Ishikawa (cell line): Measurements from ENCODE around the gene ATP1B1.

Experiments
- CEBPB ChIP-seq: IDR thresholded peaks from 2 replicates; pipeline ENCODE4 v1.6.1; 2012
- CREB1 ChIP-seq: IDR thresholded peaks from 2 replicates; pipeline ENCODE4 v1.6.1; 2012; ENCODE audit warnings: low read depth
- EGR1 ChIP-seq: IDR thresholded peaks from 2 replicates; pipeline ENCODE4 v1.6.1; 2012
- EP300 ChIP-seq: IDR thresholded peaks from 2 replicates; pipeline ENCODE4 v1.6.1; 2012; ENCODE audit warnings: borderline replicate concordance
- MAX ChIP-seq: IDR thresholded peaks from 2 replicates; pipeline ENCODE4 v1.6.1; 2012
- NFIC ChIP-seq: IDR thresholded peaks from 2 replicates; pipeline ENCODE4 v1.6.1; 2012
- TAF1 ChIP-seq: IDR thresholded peaks from 2 replicates; pipeline ENCODE4 v1.6.1; 2012; ENCODE audit warnings: low read depth, mild to moderate bottlenecking
- TCF12 ChIP-seq: IDR thresholded peaks from 2 replicates; pipeline ENCODE4 v1.6.1; 2012; ENCODE audit warnings: low read depth
- TEAD4 ChIP-seq: IDR thresholded peaks from 2 replicates; pipeline ENCODE4 v1.6.1; 2012
- YY1 ChIP-seq: IDR thresholded peaks from 2 replicates; pipeline ENCODE4 v1.6.1; 2012; ENCODE audit warnings: low read depth

GRCh38 chr1:169127305-169127704 lies 20.8 kb downstream of the ATP1B1 start:
- TF ChIP-seq EP300 (no peak), TCF12 (no peak), EGR1 (no peak), NFIC (no peak), TAF1 (no peak), CREB1 (no peak), YY1 (no peak), MAX (no peak), TEAD4 (no peak), CEBPB (no peak)
